Body of pancreas (tissue), 4 donors: Measurements from ENCODE around the gene DPYD.

Experiments used
- CTCF ChIP-seq, 7 experiments: fragments of 450-650 bp in 4 of 7; fragments of 200-600 bp in 3 of 7; sonication (generic) in 3 of 7; IDR thresholded peaks; one replicate each; pipeline ENCODE4 v1.5.1; 2016 to 2019; ENCODE audit warnings: antibody characterized with exemption in 7 of 7
- POLR2A ChIP-seq, 3 donors: fragments of 450-650 bp; IDR thresholded peaks; one replicate each; pipeline ENCODE4 v1.6.1; 2016; ENCODE audit warnings: antibody characterized with exemption in 3 of 3, mild to moderate bottlenecking in 2 of 3

DNA sequence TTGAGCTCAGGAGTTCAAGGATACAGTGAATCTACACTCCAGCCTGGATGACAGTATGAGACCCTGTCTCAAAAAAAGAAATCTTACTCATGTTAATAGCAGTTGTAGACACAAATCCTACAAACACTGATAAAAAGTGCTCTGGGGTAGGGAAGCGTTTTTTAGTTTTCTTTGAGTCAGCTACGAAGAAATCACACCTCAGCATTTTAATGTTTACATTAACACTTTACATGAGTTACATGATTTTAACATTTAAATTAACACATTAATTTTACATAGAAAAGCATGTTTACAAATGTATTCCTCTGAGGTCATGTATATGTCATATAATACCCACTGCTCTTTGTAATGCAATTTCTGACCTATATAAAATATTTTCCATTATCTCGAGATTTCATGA, 419.2 kb downstream of the DPYD start:
- TF ChIP-seq CTCF (IDR thresholded peaks at IDR 0.05), result no peak
- TF ChIP-seq POLR2A (IDR thresholded peaks at IDR 0.05), result no peak
